PFSK-1 (cell line): ENCODE data around the gene LIPM.

Experiments used
- POLR2AphosphoS5 ChIP-seq: IDR thresholded peaks from 2 replicates; pipeline ENCODE4 v1.6.1; 2012; ENCODE audit warnings: low read depth, mild to moderate bottlenecking, control low read depth, low read length, moderate library complexity
- SIN3A ChIP-seq: IDR thresholded peaks from 2 replicates; pipeline ENCODE4 v1.6.1; 2012; ENCODE audit warnings: mild to moderate bottlenecking, low read length, moderate library complexity, borderline replicate concordance; ENCODE audit not compliant: insufficient read depth
- TF ChIP-seq, protein P1 (sequence below), 2 experiments: IDR thresholded peaks; 2 replicates each; pipeline versions ENCODE4 v1.6.1 to v1.8.0; 2011 to 2012; ENCODE audit warnings: low read depth in 2 of 2, low read length in 2 of 2, control low read depth in 1 of 2, inconsistent platforms in 1 of 2, mild to moderate bottlenecking in 1 of 2, moderate library complexity in 1 of 2; ENCODE audit not compliant: insufficient read depth in 1 of 2

DNA sequence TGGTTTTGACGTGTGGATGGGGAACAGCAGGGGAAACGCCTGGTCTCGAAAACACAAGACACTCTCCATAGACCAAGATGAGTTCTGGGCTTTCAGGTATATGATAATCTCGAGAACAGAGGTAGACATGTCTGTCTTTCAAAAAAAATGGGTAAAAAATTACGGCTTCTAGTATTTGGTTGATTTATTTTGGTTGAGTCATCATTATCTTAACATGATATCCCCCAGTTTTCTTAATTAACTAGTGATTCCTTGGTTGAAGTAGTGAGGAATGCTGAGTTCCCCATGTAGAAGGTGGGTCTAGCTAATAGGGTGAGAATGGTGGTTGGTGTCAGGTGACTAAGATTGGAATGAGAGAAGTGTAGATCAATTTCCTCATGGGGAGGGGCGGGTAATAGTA is 10.7 kb downstream of the LIPM start:
- TF ChIP-seq SIN3A (no peak), POLR2AphosphoS5 (no peak)
- TF ChIP-seq, protein P1, sequence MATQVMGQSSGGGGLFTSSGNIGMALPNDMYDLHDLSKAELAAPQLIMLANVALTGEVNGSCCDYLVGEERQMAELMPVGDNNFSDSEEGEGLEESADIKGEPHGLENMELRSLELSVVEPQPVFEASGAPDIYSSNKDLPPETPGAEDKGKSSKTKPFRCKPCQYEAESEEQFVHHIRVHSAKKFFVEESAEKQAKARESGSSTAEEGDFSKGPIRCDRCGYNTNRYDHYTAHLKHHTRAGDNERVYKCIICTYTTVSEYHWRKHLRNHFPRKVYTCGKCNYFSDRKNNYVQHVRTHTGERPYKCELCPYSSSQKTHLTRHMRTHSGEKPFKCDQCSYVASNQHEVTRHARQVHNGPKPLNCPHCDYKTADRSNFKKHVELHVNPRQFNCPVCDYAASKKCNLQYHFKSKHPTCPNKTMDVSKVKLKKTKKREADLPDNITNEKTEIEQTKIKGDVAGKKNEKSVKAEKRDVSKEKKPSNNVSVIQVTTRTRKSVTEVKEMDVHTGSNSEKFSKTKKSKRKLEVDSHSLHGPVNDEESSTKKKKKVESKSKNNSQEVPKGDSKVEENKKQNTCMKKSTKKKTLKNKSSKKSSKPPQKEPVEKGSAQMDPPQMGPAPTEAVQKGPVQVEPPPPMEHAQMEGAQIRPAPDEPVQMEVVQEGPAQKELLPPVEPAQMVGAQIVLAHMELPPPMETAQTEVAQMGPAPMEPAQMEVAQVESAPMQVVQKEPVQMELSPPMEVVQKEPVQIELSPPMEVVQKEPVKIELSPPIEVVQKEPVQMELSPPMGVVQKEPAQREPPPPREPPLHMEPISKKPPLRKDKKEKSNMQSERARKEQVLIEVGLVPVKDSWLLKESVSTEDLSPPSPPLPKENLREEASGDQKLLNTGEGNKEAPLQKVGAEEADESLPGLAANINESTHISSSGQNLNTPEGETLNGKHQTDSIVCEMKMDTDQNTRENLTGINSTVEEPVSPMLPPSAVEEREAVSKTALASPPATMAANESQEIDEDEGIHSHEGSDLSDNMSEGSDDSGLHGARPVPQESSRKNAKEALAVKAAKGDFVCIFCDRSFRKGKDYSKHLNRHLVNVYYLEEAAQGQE (IDR thresholded peaks at IDR 0.05; ENCODE audit: insufficient read depth in 1 of 2, low read depth in 2 of 2, low read length in 2 of 2): no peak
